NAMALWA (cell line): ENCODE results near the gene CCDC170.
"Not testable (repeated sequence)": the region's sequence is repeated elsewhere in the genome, so short reads cannot be mapped to it uniquely, and the experiment has no call there.

Experiments used
- DNase-seq: peaks from one replicate; pipeline ENCODE4 v3.0.0-alpha.2; 2015; ENCODE audit warnings: low spot score

Gene CCDC170, protein sequence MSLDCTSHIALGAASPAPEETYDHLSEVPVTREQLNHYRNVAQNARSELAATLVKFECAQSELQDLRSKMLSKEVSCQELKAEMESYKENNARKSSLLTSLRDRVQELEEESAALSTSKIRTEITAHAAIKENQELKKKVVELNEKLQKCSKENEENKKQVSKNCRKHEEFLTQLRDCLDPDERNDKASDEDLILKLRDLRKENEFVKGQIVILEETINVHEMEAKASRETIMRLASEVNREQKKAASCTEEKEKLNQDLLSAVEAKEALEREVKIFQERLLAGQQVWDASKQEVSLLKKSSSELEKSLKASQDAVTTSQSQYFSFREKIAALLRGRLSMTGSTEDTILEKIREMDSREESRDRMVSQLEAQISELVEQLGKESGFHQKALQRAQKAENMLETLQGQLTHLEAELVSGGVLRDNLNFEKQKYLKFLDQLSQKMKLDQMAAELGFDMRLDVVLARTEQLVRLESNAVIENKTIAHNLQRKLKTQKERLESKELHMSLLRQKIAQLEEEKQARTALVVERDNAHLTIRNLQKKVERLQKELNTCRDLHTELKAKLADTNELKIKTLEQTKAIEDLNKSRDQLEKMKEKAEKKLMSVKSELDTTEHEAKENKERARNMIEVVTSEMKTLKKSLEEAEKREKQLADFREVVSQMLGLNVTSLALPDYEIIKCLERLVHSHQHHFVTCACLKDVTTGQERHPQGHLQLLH

GRCh38 chr6:151493804-151494234 is at the start of gene CCDC170:
TSS of gene CCDC170 (plus strand) at chr6:151494017. CDS start at chr6:151494129, 112 bp downstream.
- no peak for DNase-seq

- DNase-seq = no peak
Measured at GRCh38 chr6:151445482-151445881, 48.3 kb upstream of the CCDC170 start.

DNA sequence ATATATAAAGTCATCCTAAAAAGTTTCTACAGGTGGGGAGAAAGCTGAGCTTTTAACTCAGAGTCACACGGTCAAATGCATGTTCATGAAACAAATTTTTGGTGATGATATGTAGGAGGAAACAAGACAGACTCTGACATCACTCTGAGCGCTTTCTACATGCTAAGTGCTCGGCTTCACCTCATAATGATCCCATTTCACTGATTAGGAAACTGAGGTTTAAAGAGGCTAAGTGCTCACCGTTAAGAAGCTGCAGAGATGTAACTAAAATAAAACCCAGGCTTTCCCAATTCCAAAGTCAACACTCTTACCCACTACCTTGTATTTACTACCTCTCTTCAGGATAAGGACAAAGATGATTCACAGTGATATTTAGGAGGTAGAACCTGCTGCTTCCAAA is 46.6 kb upstream of the CCDC170 start:
- DNase-seq = no peak

- peak; percentile 23 for DNase-seq
Measured at GRCh38 chr6:151448623-151449022, 45.2 kb upstream of the CCDC170 start.

- DNase-seq = not testable (repeated sequence)
Measured at GRCh38 chr6:151450928-151451327, 42.9 kb upstream of the CCDC170 start.

GRCh38 chr6:151451417-151451949 is 42.3 kb upstream of the CCDC170 start:
- DNase-seq = no peak

DNA sequence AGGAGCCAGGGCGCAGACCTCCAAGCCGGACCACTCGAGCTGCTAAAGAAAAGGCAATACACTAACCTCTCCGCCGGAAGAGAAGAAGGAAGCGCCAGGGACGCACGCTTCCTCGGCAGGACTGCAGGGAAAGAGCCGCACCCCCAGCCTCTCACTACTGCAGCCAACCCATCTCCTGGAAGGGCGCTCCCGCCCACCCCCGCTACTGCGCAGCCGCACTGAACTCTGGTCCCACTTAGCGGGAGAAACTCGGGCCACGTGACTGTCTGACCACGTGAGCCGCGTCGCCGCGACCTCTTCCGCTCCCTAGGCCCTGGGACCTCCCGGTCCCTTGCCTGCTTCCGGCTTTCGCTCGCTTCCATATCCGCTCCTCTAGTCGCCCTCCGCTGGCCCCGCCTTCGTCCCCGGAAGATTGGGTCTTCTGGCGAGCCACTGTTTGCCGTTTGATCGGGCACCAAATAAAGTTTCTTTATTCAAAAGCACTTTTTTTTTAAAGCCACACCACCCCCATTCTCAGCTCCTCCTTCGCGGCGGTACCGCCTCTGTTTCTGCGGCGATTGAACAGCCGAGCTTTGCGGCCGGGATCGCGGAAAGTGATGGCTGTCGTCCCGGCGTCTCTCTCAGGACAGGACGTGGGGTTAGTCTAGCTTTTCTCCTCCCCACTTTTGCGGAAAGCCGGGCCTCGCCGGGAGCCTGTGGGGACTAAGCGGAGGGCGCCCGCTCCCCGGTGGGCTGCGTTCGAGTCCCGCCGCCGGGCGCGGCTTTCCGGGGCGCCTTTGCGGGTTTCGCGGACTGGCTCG is 41.7 kb upstream of the CCDC170 start, which contains the start of gene RMND1:
Gene RMND1, minus strand, starts transcription at position 177 of the 800 bp plus-strand sequence. CDS start 6,315 bp downstream, outside the sequence.
- DNase-seq = peak; percentile 100

DNA sequence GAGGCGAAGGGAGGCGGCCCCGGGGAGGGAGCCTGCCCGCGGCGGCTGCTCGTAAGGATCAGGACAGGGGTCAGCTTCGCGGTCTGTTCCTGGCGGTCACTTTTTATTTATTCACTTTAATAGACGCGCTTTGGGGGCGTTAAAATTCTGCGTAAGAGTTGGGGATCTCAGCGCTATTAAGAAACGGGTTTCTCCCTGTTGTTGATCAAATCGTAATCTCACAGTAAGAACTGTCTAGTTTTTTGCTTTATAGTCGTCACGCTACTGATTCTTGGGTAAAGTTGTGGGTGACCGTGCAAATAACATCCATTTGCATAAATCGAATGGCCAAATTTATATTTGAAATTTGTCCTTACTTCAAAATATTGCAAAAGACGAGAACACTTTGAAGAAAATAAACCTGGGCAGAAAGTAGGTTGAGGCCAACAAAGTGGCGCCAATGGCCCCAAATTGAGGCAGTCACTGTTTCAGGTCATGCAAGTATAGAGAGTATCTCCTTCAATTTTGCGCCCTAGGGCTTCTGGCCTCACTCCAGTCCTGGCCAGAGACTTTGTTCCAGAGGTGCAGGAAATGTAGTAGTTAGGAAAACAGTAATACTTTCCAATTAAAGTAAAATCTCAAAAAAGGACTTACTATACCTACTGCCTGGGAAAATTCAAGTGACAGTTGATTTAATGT is 40.9 kb upstream of the CCDC170 start:
- peak; percentile 57 for DNase-seq

DNA sequence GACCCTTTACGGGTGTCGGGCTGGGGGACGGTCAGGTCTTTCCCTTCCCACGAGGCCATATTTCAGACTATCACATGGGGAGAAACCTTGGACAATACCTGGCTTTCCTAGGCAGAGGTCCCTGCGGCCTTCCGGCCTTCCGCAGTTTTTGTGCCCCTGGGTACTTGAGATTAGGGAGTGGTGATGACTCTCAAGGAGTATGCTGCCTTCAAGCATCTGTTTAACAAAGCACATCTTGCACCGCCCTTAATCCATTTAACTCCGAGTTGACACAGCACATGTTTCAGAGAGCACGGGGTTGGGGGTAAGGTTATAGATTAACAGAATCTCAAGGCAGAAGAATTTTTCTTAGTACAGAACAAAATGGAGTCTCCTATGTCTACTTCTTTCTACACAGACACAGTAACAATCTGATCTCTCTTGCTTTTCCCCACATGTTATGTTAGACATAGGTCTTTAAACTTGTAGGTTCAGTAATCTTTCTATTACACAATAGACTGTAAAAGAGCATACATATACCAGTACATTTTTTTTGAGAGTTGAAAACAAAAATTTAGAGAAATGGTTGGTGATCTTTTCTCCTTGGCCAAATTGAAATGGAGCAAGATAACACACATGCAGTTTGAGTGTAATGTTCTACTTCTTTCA is 37.9 kb upstream of the CCDC170 start:
- not testable (repeated sequence) for DNase-seq

DNA sequence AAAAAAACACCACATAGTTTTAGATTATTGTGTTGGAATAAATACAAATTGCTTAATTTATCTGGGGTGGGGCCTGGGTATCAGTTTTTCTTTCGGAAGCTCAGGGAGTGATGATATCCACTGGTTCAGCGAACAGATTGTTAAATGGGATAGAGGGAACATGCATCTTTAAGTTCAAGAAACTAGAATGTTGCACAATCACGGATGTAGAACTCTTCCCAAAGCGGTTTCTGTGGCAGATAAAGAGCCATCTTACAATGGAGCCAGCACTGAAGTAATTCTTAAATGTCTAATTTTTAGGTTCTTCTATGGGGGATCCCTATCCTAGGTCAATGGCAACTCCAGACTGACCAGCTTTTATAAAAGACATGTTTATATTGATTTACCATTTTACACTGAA is 32.1 kb upstream of the CCDC170 start:
- DNase-seq = no peak

GRCh38 chr6:151464702-151465101 is 29.1 kb upstream of the CCDC170 start:
- no peak for DNase-seq

DNA sequence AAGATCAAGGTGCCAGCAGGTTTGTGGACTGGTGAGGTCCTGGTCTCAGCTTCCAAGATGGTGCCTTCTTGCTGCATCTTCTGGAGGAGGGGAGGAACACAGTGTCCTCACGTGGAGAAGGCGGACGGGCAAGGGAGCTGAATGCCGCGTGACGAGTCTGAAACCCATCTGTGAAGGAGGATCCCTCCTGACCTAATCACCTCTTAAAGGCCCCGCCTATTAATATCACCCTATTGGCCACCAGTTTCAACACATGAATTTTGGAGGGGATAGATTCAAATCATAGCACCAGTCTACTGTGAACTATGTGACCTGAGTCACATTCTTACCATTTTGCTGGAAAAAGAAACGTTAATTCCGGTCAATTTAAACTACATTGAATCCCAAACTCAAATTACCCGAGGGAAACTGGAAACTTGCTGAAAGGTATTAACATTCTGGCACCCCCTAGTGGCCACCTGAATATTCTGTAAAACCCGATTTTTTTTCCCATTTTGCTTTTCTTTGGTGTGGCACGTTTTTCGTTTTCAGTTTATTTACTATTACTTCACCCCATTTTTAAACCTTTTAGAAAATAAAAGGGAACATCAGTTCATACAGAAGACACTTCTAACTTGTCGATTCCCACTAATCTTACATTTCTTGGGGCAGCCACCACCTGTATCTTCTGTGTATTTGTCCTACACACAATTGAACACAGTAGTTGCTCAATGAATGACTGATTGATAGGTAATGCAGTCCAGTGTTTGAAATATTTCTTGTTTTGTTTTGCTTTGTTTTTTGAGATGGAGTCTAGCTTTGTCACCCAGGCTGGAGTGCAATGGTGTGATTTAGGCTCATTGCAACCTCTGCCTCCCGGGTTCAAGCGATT is 17.9 kb upstream of the CCDC170 start:
- DNase-seq = peak; percentile 66

DNA sequence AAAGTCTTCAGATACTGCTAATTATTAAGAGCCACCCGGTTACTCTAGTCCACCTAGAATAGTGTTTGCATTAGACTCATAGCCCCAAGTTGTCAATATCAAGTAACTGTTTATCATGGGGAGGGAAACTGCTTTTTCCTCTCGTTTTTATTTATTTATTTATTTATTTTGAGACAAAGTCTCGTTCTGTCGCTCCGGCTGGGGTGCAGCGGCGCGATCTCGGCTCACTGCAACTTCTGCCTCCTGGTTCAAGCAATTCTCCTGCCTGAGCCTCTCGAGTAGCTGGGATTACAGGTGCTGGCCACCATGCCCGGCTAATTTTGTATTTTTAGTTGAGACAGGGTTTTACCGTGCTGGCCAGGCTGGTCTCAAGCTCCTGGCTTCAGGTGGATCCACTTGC is 16.1 kb upstream of the CCDC170 start:
- DNase-seq = no peak

DNA sequence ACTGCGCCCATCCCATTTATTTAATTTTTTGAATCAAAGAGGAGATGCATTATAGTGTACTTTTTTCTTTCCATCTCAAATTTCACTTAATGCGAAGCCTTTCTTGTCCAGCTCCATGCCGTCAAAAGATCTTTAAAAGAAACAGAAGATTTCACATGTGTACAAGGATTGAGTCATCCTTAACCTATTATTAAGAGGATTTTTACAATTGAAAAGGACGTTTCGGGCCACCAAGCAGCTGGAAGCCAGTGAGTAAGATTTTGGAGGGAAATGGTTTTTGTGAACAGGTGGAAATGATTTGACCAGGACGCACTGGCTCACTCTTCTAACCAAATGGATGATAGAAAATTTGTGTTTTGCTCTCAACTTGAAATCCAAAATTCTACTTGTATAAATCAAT is 15.1 kb upstream of the CCDC170 start:
- no peak for DNase-seq

DNA sequence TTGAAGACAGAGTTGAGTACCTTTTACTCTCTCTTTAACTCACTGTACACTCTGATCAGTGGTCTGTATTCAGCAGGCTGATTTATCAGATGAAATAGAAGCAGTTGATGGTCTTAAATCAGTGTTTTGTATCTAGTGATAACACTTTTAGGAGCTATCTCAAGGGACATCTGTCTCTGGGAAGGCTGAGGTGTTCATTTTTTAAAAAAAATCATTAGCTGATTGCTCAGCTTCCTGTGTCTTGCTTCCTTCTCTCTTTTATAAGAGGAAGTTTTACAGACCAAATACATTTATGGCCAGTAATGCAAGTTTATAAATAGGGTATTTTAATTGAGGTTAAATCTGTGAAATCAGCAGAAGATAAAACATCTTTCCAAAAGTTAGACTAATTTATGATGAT is 12.0 kb upstream of the CCDC170 start:
- DNase-seq = peak; percentile 5

DNA sequence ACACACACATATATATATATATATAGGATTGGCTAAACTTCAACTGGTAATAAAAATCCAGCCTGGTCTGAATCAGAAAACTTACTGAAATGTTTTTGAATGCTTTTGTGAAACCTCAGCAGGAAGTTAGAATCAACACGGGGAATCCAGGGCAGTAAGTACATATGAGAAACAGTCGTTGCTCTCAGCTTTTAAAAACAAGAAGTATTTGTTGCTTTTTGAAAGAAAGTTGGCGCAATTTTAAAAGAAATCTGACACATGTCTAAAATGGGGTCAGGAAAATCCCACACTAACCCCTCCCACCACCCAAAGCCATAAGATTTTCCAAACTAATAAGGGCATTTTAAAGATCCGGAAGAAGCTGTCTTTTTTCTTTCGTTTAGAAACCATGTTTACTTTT is 11.5 kb upstream of the CCDC170 start:
- DNase-seq = no peak

DNA sequence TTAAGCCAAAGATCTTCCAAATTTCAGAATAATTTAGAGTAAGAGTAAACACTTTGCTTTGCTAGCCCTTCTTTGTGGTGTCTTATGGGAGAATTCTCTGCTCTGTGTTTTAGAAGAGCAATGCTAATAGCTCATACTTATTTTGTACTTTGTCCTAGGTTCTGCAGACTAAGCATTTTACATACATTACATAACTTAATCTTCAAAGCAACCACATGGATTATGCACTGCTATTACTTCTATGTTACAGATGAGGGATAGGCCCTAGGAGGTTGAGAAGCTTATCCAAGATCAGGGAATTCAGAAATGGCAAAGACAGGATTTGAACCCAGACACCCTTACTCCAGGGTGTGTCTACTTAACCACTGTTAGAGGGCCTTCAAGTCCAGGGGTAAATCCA is 9.8 kb upstream of the CCDC170 start:
- no peak for DNase-seq

DNA sequence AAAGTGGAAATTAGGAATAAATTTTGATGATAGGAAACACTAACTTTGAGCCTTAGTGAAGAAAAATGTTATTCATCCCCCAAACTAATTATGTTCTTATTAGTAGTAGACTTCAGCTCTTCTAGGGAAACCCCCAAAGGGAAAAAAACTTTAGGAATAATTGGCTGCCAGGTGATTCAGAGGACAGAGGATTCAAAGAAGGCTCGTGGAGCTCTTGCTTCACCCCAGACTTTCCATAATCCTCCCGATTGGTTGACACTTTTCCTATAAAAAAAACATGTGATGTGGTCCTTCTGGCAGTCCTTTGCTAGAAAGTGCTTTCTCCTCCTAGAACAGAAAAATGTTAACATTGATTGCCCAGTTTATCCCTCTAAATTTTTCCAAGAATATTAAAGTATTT is 5.6 kb upstream of the CCDC170 start:
- no peak for DNase-seq

DNA sequence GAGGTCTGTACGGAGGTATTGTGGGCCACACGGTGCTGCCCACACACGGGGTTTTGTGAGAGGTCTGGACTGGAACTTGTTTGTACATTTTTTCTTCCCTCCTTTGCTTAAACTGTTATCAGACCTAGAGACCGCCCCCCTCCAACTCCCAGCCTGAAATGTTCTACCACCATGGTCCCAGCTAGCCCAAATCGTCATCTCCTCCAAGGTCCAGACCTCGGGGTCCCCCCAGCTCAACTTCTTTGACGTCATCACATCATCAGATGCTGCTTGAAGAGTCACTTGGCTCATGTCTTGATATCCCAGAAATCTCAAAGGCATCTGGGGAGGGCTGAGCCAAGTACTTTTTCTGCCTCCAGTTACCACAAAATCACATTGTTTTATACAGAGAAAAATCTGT is 2.8 kb upstream of the CCDC170 start:
- DNase-seq = no peak
